NCI-H774 (cell line): Measurements from ENCODE around the gene ZNF407.

Source experiments
- DNase-seq: peaks from one replicate; lab custom pipeline; 2025; lab: John Stamatoyannopoulos, UW

ZNF407 gene

GRCh38 chr18:75104483-75104882 lies 506.8 kb downstream of the ZNF407 start:
- DNase-seq, result no peak

GRCh38 chr18:75105551-75106254 lies 508.0 kb downstream of the ZNF407 start:
- DNase-seq, result no peak

GRCh38 chr18:75106746-75107145 lies 509.1 kb downstream of the ZNF407 start:
- no peak for DNase-seq

GRCh38 chr18:75107196-75107930 lies 509.7 kb downstream of the ZNF407 start:
- DNase-seq, result no peak

DNA sequence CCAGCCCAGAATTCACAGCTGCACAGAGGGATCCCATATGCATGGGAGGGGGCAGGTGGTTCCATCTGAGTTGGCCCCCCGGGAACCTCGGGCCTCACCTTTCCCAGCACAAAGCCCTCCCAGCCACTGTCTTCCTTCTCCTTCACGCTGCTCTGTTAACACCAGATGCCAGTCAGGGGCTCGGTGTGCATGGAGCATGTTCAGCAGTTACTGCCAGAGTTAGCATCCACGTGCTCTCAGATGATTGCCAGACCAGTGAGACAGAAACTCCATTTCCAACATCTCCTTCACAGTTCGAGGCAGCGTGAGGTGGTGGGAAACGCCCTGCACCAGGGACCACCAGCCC lies 510.2 kb downstream of the ZNF407 start:
- no peak for DNase-seq

GRCh38 chr18:75108579-75109318 lies 511.1 kb downstream of the ZNF407 start:
- no peak for DNase-seq

GRCh38 chr18:75109319-75109691 lies 511.6 kb downstream of the ZNF407 start:
- DNase-seq, result no peak

DNA sequence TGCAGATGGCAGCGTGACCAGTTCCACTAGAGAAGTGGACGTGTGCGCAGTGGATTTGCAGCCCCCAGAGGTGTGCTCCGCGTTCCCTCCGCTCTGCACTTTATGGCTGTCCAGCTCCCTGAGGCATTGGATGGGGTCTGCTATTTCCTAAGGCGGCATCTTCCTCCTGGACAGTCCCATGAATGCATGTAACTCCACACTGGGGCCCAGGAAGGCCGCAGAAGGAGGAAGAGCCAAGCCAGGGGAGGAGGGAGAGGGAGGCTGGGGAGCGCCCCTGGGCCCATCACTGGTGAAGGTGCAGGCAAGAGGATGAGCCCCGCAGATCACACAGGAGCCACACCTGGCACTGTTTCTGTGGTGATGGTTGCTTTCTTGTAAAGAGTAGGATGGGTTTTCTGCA lies 512.1 kb downstream of the ZNF407 start:
- DNase-seq, result no peak

- no peak for DNase-seq
Measured at GRCh38 chr18:75110311-75110710, 512.6 kb downstream of the ZNF407 start.

DNA sequence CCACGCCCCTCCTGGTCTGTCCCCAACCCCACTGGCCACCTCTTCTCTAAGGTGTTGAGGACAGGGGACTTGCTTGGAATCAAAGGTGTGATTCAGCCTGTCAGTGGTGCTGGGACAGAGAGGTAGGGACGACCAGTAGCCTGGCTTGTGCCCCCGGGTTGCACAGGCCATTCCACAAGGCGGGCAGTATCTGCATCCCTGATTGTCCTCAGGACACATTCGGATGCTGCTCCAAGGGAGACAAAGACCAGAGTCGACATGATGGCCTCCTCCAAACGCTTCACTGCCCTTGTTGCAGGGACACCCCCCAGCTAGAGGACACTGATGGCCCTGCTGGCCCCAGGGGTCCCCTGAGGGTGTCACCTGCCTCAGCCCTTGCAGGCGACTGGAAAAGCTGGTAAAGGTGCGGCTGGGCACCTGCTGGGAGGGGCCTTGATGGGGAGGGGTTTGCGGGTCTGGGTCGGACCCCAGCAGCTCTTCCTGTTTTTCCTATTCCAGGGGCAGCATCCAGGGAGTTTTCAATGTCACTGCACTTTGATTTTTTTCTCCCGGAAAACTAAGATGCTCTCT lies 513.3 kb downstream of the ZNF407 start:
- no peak for DNase-seq

- no peak for DNase-seq
Measured at GRCh38 chr18:75111760-75112159, 514.1 kb downstream of the ZNF407 start.

GRCh38 chr18:75112186-75113096 lies 514.8 kb downstream of the ZNF407 start:
- no peak for DNase-seq

DNA sequence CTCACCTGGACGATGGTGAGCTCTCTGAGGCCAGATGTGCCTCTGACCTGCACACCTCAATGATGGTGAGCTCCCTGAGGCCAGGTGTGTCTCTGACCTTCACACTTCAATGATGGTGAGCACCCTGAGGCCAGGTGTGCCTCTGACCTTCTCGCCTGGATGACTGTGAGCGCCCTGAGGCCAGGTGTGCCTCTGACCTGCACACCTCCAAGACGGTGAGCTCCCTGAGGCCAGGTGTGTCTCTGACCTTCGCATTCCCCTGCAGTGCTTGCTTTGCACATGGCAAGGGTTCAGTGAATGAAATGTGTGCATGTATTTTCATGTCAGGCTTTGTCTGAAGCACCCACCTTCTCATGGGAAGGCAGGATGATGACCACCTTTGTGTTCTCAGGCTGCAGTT lies 515.8 kb downstream of the ZNF407 start:
- DNase-seq, result no peak

DNA sequence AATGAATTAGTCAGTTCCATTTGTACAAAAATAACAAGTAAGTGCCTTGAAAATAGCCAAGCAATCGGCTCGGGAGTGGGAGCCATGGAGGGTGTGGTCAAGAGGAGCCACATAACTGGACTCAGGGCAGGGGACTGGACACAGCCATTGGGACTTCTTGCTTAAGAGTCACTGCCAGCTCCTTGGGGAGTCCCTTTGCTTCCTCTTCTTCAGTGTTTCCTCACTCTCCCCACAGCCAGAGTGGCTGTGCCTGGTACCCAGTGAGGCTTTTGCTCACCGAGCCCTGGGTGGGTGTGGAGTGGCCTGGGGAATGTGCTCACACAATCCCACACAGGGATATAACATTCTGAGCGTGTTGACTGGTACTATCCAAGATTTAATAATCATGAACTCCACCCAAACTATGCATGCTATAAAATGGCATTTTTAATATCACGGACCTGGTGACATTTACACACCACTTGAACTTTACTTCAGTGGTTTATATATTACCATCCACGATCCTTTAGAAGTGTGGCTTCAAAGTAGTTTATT lies 516.6 kb downstream of the ZNF407 start:
- no peak for DNase-seq
